Lung (tissue), 12 donors: ENCODE measurements around the gene AGT. TPM values are rescaled to one million over a fixed set of nuclear protein-coding genes. Genes with fewer than 3 reads are reported as not detected.
"Not testable (repeated sequence)": the region's sequence is repeated elsewhere in the genome, so short reads cannot be mapped to it uniquely, and the experiment has no call there.

Source experiments
- ATAC-seq: fragments of 200-7000 bp; cut with Tn5 transposase; one replicate; pipeline ENCODE4 v1.9.1; 2020; ENCODE audit warnings: moderate number of reproducible peaks; ENCODE audit not compliant: insufficient read depth, low FRiP score
- DNase-seq, 3 donors: peaks; one replicate each; pipeline ENCODE4 v3.0.0-alpha.2; 2013 to 2017
- H3K27ac ChIP-seq, 2 donors: one replicate each; pipeline ENCODE4 v1.5.1; 2013; ENCODE audit warnings: mild to moderate bottlenecking in 2 of 2, moderate library complexity in 2 of 2, control low read depth in 1 of 2, inconsistent platforms in 1 of 2, low read depth in 1 of 2, low read length in 1 of 2
- H3K27me3 ChIP-seq, 3 donors: one replicate each; pipeline ENCODE4 v1.5.1; 2013; ENCODE audit warnings: low read length in 2 of 3; ENCODE audit not compliant: control insufficient read depth in 3 of 3, insufficient read depth in 3 of 3
- H3K36me3 ChIP-seq, 4 donors: one replicate each; pipeline ENCODE4 v1.5.1; 2013; ENCODE audit warnings: low read length in 4 of 4, mild to moderate bottlenecking in 1 of 4, moderate library complexity in 1 of 4; ENCODE audit not compliant: control insufficient read depth in 4 of 4, insufficient read depth in 4 of 4
- H3K4me1 ChIP-seq, 5 donors: one replicate each; pipeline ENCODE4 v1.5.1; 2013; ENCODE audit warnings: low read length in 5 of 5, mild to moderate bottlenecking in 2 of 5, moderate library complexity in 1 of 5; ENCODE audit not compliant: control insufficient read depth in 5 of 5, insufficient read depth in 5 of 5
- H3K4me3 ChIP-seq: one replicate; pipeline ENCODE4 v1.5.1; 2013; ENCODE audit warnings: mild to moderate bottlenecking, control low read depth, moderate library complexity
- H3K9ac ChIP-seq, 2 donors: one replicate each; pipeline ENCODE4 v1.5.1; 2013; ENCODE audit warnings: low read length in 2 of 2, control low read depth in 1 of 2; ENCODE audit not compliant: insufficient read depth in 1 of 2
- H3K9me3 ChIP-seq, 4 donors: one replicate each; pipeline ENCODE4 v1.5.1; 2013; ENCODE audit warnings: low read length in 3 of 4, mild to moderate bottlenecking in 1 of 4, moderate library complexity in 1 of 4; ENCODE audit not compliant: control insufficient read depth in 4 of 4, insufficient read depth in 3 of 4
- WGBS, 2 donors: extraction: QIAGEN DNeasy Blood & Tissue Kit; methylation state at CpG; one replicate each; pipeline ENCODE4 v1.1.7; 2013; 5-methylcytosine and 5-hydroxymethylcytosine counted together
- polyA plus RNA-seq, 2 donors: library from polyadenylated mRNA; stranded (reverse); fragments of 200-250 nt; gene quantifications; one replicate each; pipeline ENCODE4 v1.2.1, GENCODE V29; 2013
- total RNA-seq, 2 donors: library from RNA; depleted of rRNA in 1 of 2; stranded (reverse); fragments of >200 nt in 1 of 2; gene quantifications; one replicate each; pipeline ENCODE4 v1.2.1, GENCODE V29; 2014 to 2021
- TF ChIP-seq, protein P1 (sequence below): IDR thresholded peaks from 2 replicates; pipeline ENCODE4 v1.5.1; 2012; ENCODE audit warnings: mild to moderate bottlenecking; ENCODE audit errors: control extremely low read depth, extremely low read depth
- donor health status: control.
- donor health status: control.
- donor health status: Bipolar disorder and iron deficiency.
- donor health status: healthy.
- donor health status: DM: yes; HTN: yes; CAD: no.

Gene AGT
- total and polyA plus RNA-seq, 4 donors, result 1.7 to 3.5 (median 1.9) TPM

DNA sequence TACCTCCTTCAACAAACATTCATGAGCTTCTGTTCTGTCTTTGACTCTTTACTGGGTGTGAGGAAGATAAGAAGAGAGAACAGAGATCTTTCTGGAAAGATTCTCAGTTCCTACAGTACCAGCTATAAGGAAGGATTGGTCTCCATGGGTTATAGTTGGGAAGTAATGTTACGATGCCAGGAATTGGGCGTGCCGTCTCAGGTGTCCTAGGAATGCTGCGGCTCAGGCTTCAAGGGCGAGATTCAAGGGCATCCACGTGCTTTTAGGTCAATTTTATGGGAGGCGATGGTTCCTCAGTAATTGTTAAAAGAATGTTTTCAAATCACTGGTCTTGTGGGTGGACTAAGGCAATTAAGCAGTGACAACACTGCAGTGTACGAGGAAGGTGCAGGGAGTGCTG is 44.4 kb downstream of the AGT start:
- ATAC-seq (no peak), DNase-seq (no peak)
- no peaks in the 10 kb centered on the region for H3K27me3 ChIP-seq
- TF ChIP-seq, protein P1, sequence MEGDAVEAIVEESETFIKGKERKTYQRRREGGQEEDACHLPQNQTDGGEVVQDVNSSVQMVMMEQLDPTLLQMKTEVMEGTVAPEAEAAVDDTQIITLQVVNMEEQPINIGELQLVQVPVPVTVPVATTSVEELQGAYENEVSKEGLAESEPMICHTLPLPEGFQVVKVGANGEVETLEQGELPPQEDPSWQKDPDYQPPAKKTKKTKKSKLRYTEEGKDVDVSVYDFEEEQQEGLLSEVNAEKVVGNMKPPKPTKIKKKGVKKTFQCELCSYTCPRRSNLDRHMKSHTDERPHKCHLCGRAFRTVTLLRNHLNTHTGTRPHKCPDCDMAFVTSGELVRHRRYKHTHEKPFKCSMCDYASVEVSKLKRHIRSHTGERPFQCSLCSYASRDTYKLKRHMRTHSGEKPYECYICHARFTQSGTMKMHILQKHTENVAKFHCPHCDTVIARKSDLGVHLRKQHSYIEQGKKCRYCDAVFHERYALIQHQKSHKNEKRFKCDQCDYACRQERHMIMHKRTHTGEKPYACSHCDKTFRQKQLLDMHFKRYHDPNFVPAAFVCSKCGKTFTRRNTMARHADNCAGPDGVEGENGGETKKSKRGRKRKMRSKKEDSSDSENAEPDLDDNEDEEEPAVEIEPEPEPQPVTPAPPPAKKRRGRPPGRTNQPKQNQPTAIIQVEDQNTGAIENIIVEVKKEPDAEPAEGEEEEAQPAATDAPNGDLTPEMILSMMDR, result no peak
- no peak overlapping the region for H3K27ac ChIP-seq
- no peaks in the 10 kb centered on the region for H3K9me3 ChIP-seq
- H3K9ac ChIP-seq, result no peak overlapping the region
- no peaks in the 10 kb centered on the region for H3K4me1 ChIP-seq
- peaks cover 29 to 53% (median 34%) of the 10 kb centered on the region in 4 donors for H3K36me3 ChIP-seq
- WGBS, 2 donors, result 79 to 93% methylated on average over 8 of the region's 8 CpGs
- no peak overlapping the region for H3K4me3 ChIP-seq

DNA sequence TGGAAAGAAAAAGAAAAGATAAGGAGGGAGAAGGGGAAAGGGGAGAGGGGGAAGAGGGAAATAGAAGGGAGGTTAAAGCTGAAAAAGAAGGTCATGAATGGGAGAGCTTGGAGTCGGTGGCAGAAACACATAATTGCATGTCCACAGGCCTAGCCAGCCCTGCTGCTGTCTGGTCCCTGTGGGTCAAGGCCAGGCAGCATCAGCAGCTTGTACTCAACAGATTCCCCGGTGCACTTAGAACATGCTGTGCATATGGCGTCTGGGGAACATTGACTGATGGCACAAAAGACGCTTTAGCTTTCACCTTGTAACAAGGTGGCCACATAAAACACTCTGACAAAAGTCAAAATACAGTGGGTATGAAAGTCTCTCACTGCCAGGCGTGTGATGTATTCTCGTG is 45.7 kb downstream of the AGT start:
- no peaks in the 10 kb centered on the region for H3K9me3 ChIP-seq
- no peak for DNase-seq
- peaks cover 29 to 51% (median 34%) of the 10 kb centered on the region in 4 donors for H3K36me3 ChIP-seq
- H3K27me3 ChIP-seq, result no peaks in the 10 kb centered on the region
- WGBS, 2 donors, result 95 to 98% methylated on average over 6 of the region's 6 CpGs
- no peak overlapping the region for H3K4me3 ChIP-seq
- no peak overlapping the region for H3K27ac ChIP-seq
- H3K9ac ChIP-seq, result no peak overlapping the region
- no peaks in the 10 kb centered on the region for H3K4me1 ChIP-seq
- ATAC-seq, result no peak
- TF ChIP-seq, protein P1, result no peak

- Histone ChIP-seq H3K4me1 (no peaks in the 10 kb centered on the region), H3K9me3 (no peaks in the 10 kb centered on the region), H3K4me3 (no peak overlapping the region), H3K9ac (no peak overlapping the region), H3K36me3 (peaks cover 17 to 34% (median 22%) of the 10 kb centered on the region in 4 donors), H3K27ac (no peak overlapping the region), H3K27me3 (no peaks in the 10 kb centered on the region)
- TF ChIP-seq, protein P1, result no peak
- no peak for ATAC-seq
- no peak for DNase-seq
- 69 to 78% methylated on average over 4 of the region's 4 CpGs for WGBS, 2 donors
Observed at GRCh38 chr1:230661976-230662375, 51.9 kb downstream of the AGT start.

DNA sequence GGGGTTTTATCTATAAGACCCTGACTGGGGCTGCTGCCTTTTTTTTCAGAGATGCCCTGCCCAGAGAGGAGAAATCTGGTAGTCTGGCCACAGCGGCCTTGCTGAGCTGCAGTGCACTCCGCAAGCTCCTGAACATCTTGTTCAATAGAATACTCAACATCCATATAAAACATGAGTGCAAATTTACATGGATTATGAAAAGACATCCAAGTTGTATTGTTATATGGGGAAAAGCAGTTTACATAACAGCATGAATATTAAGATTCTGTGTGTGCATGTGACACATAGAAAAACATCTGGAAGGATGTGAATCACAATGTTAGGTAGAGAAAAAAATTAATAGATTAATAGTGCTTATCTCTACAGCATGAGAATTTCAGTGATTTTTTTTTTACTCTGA is 55.2 kb downstream of the AGT start:
- Histone ChIP-seq H3K9me3 (no peaks in the 10 kb centered on the region), H3K36me3 (peaks cover 0 to 10% (median 6%) of the 10 kb centered on the region in 4 donors), H3K4me1 (no peaks in the 10 kb centered on the region), H3K27me3 (no peaks in the 10 kb centered on the region), H3K27ac (no peak overlapping the region), H3K4me3 (no peak overlapping the region), H3K9ac (no peak overlapping the region)
- WGBS, 2 donors, result 95 to 100% methylated on average over 2 of the region's 2 CpGs
- DNase-seq (no peak), ATAC-seq (no peak)
- TF ChIP-seq, protein P1, result no peak

GRCh38 chr1:230658103-230658502 is 55.8 kb downstream of the AGT start:
- H3K9ac ChIP-seq, H3K27ac ChIP-seq, ATAC-seq, DNase-seq, H3K27me3 ChIP-seq, H3K4me1 ChIP-seq, H3K4me3 ChIP-seq, H3K9me3 ChIP-seq: not testable (repeated sequence)
- H3K36me3 ChIP-seq, result peaks cover 0 to 10% (median 6%) of the 10 kb centered on the region in 4 donors
- WGBS, 2 donors, result 88 to 89% methylated on average over 1 of the region's 1 CpG

DNA sequence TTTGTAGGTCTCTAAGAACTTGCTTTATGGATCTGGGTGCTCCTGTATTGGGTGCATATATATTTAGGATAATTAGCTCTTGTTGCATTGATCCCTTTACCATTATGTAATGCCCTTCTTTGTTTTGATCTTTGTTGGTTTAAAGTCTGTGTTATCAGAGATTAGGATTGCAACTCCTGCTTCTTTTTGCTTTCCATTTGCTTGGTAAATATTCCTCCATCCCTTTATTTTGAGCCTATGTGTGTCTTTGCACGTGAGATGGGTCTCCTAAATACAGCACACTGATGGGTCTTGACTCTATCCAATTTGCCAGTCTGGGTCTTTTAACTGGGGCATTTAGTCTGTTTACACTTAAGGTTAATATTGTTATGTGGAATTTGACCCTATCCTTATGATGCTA is 57.2 kb downstream of the AGT start:
- H3K4me3 ChIP-seq, ATAC-seq, H3K27ac ChIP-seq, H3K9me3 ChIP-seq, H3K9ac ChIP-seq, H3K27me3 ChIP-seq, H3K4me1 ChIP-seq, DNase-seq: not testable (repeated sequence)
- H3K36me3 ChIP-seq, result peaks cover 0 to 10% (median 5%) of the 10 kb centered on the region in 4 donors
- WGBS, 2 donors, result 88 to 94% methylated on average over 1 of the region's 1 CpG
